ENCODE measurements around the gene ARPC1B. TPM values are rescaled to one million over a fixed set of nuclear protein-coding genes. Genes with fewer than 3 reads are reported as not detected.
A peak's percentile ranks its signal among the peaks of the same experiment; 100 is the strongest.

ARPC1B gene
- total and polyA plus RNA-seq, 9 of the 15 experiments (the other 6 are each of a cell fraction or from before 2014, with no cell fraction given): 6.7 to 357 (median 211) TPM

- TF ChIP-seq ZNF407 (IDR thresholded peaks at IDR 0.05; ENCODE audit: low read depth): no peak
- TF ChIP-seq ATF4 (CRISPR knock-in tag; IDR thresholded peaks at IDR 0.05): peak; percentile 62; the same call in 1 of the 2 replicates
- peak; percentile 45; the same call in 1 of the 2 replicates for TF ChIP-seq ZNF609 (CRISPR knock-in tag; IDR thresholded peaks at IDR 0.05; ENCODE audit: borderline replicate concordance)
- peak; percentile 47; the same call in 1 of the 2 replicates for TF ChIP-seq ZNF511 (CRISPR knock-in tag; IDR thresholded peaks at IDR 0.05)
- TF ChIP-seq MLX (CRISPR knock-in tag; conservative IDR thresholded peaks at IDR 0.05): no peak; a peak in 1 of 4 replicates
- peak; percentile 72 for TF ChIP-seq VEZF1 (CRISPR knock-in tag; IDR thresholded peaks at IDR 0.05)
Measured at GRCh38 chr7:99438573-99439480, 64.3 kb downstream of the ARPC1B start, which contains the start of the genes CPSF4 and PTCD1 (continued).

Measured in K562 (cell line).